H1 (cell line): ENCODE measurements around the gene TMEM200B. TPM values are rescaled to one million over a fixed set of nuclear protein-coding genes. Genes with fewer than 3 reads are reported as not detected.

Source experiments
- CTCF ChIA-PET: fragments of 300-600 bp; sonication (Branson Sonifier 250); formaldehyde crosslinking; loops from one replicate; lab custom pipeline; 2021; ENCODE audit not compliant: partially characterized antibody; lab: Charles Lee
- POLR2A ChIA-PET: fragments of 300-600 bp; sonication (Branson Sonifier 250); formaldehyde crosslinking; loops from one replicate; lab custom pipeline; 2021; ENCODE audit warnings: inconsistent platforms; ENCODE audit not compliant: partially characterized antibody; lab: Charles Lee
- DNase-seq, 2 experiments: peaks; one replicate each; pipeline versions ENCODE4 v3.0.0 to v3.0.0-alpha.2; 2010 to 2022; ENCODE audit warnings: low spot score in 2 of 2, low read depth in 1 of 2, mixed read lengths in 1 of 2
- FAIRE-seq: peaks from 2 replicates; lab custom pipeline; 2011; peaks lifted over from hg19 to GRCh38; lab: Jason Lieb, UNC
- H2AFZ ChIP-seq: 2 replicates; pipeline ENCODE4 v1.8.1; 2012; ENCODE audit warnings: low read length, inconsistent platforms
- H2AK5ac ChIP-seq: 2 replicates; pipeline ENCODE4 v1.6.1; 2013; ENCODE audit warnings: low read depth, low read length
- H2BK120ac ChIP-seq: replicated peaks from 2 replicates; pipeline ENCODE3; 2013; ENCODE audit warnings: low read depth, low read length, inconsistent platforms
- H2BK12ac ChIP-seq: 2 replicates; pipeline ENCODE4 v1.6.1; 2013; ENCODE audit warnings: low read depth, low read length
- H2BK15ac ChIP-seq: 2 replicates; pipeline ENCODE4 v1.6.1; 2013; ENCODE audit warnings: low read length
- H2BK20ac ChIP-seq: 2 replicates; pipeline ENCODE4 v1.6.1; 2013; ENCODE audit warnings: low read length
- H2BK5ac ChIP-seq: 2 replicates; pipeline ENCODE4 v1.6.1; 2013; ENCODE audit warnings: low read depth, low read length
- H3K14ac ChIP-seq: 2 replicates; pipeline ENCODE4 v1.6.1; 2013; ENCODE audit warnings: inconsistent platforms; ENCODE audit not compliant: insufficient read length
- H3K18ac ChIP-seq: 2 replicates; pipeline ENCODE4 v1.6.1; 2013; ENCODE audit warnings: low read length; ENCODE audit errors: extremely low read depth
- H3K23ac ChIP-seq: 2 replicates; pipeline ENCODE4 v1.6.1; 2013; ENCODE audit warnings: inconsistent platforms; ENCODE audit not compliant: insufficient read length
- H3K23me2 ChIP-seq: 2 replicates; pipeline ENCODE4 v1.6.1; 2013; ENCODE audit warnings: low read depth, low read length
- H3K27ac ChIP-seq: 2 replicates; pipeline ENCODE4 v1.6.1; 2011; ENCODE audit warnings: low read depth, low read length, inconsistent platforms
- H3K27me3 ChIP-seq, 4 experiments: replicated peaks in 1 of 4; 1 replicate in 1 of 4; 2 replicates in 3 of 4; pipeline versions ENCODE4 v1.6.1 to v1.8.1; 2011 to 2013; ENCODE audit warnings: low read length in 3 of 4, mild to moderate bottlenecking in 3 of 4, inconsistent platforms in 2 of 4, mixed read lengths in 2 of 4, moderate library complexity in 1 of 4; ENCODE audit not compliant: control insufficient read depth in 3 of 4, insufficient read depth in 3 of 4; ENCODE audit errors: extremely low read depth in 1 of 4
- H3K36me3 ChIP-seq, 4 experiments: 2 replicates each; pipeline versions ENCODE4 v1.6.1 to v1.8.1; 2011 to 2013; ENCODE audit warnings: mild to moderate bottlenecking in 4 of 4, low read length in 3 of 4, moderate library complexity in 2 of 4, control low read depth in 1 of 4, inconsistent platforms in 1 of 4; ENCODE audit not compliant: insufficient read depth in 4 of 4, control insufficient read depth in 2 of 4
- H3K4ac ChIP-seq: replicated peaks from 2 replicates; pipeline ENCODE3; 2013; ENCODE audit warnings: low read length, low read depth, mixed read lengths, inconsistent platforms; ENCODE audit not compliant: insufficient read length
- H3K4me1 ChIP-seq, 4 experiments: replicated peaks in 1 of 4; 1 replicate in 1 of 4; 2 replicates in 3 of 4; pipeline versions ENCODE4 v1.6.1 to v1.8.1; 2011 to 2013; ENCODE audit warnings: low read length in 3 of 4, inconsistent platforms in 2 of 4, mixed read lengths in 1 of 4; ENCODE audit not compliant: insufficient read depth in 4 of 4, control insufficient read depth in 3 of 4
- H3K4me2 ChIP-seq, 2 experiments: 2 replicates each; pipeline versions ENCODE4 v1.6.1 to v1.8.1; 2011 to 2013; ENCODE audit warnings: low read depth in 2 of 2, low read length in 2 of 2, control low read depth in 1 of 2, inconsistent platforms in 1 of 2, mild to moderate bottlenecking in 1 of 2; ENCODE audit not compliant: insufficient read depth in 1 of 2
- H3K4me3 ChIP-seq, 4 experiments: fragments of 200-600, 300-600 bp in 1 of 4; sonication (generic), shearing (Covaris generic), sonication (Bioruptor Twin) in 1 of 4; 2 replicates each; pipeline versions ENCODE4 v1.5.1 to v1.8.1; 2011 to 2016; ENCODE audit warnings: low read length in 4 of 4, low read depth in 3 of 4, control low read depth in 2 of 4, inconsistent platforms in 2 of 4, mild to moderate bottlenecking in 2 of 4, mixed read lengths in 1 of 4, moderate library complexity in 1 of 4; ENCODE audit not compliant: insufficient read depth in 2 of 4; ENCODE audit errors: extremely low read depth in 1 of 4
- H3K56ac ChIP-seq: replicated peaks from 2 replicates; pipeline ENCODE3; 2013; ENCODE audit warnings: low read depth, mild to moderate bottlenecking, mixed read lengths, low read length, inconsistent platforms; ENCODE audit not compliant: insufficient read length
- H3K79me1 ChIP-seq: 2 replicates; pipeline ENCODE4 v1.6.1; 2013; ENCODE audit warnings: low read depth, low read length, control low read depth
- H3K79me2 ChIP-seq, 2 experiments: 2 replicates each; pipeline versions ENCODE4 v1.6.1 to v1.8.1; 2012 to 2013; ENCODE audit warnings: low read length in 2 of 2, mild to moderate bottlenecking in 2 of 2, inconsistent platforms in 1 of 2; ENCODE audit not compliant: insufficient read depth in 2 of 2, control insufficient read depth in 1 of 2
- H3K9ac ChIP-seq, 4 experiments: replicated peaks in 1 of 4; 1 replicate in 1 of 4; 2 replicates in 3 of 4; pipeline versions ENCODE4 v1.6.1 to v1.8.1; 2011 to 2013; ENCODE audit warnings: low read depth in 3 of 4, low read length in 3 of 4, control low read depth in 2 of 4, mild to moderate bottlenecking in 2 of 4, moderate library complexity in 2 of 4, inconsistent platforms in 1 of 4; ENCODE audit errors: extremely low read depth in 1 of 4
- H3K9me3 ChIP-seq, 2 experiments: 2 replicates each; pipeline versions ENCODE4 v1.6.1 to v1.8.1; 2012 to 2013; ENCODE audit warnings: mild to moderate bottlenecking in 2 of 2, moderate library complexity in 2 of 2, control low read depth in 1 of 2, inconsistent platforms in 1 of 2, low read depth in 1 of 2, low read length in 1 of 2, mixed read lengths in 1 of 2; ENCODE audit not compliant: insufficient read depth in 2 of 2
- H4K20me1 ChIP-seq, 2 experiments: replicated peaks in 1 of 2; 2 replicates each; pipeline versions ENCODE3 to v1.8.1; 2011 to 2013; ENCODE audit warnings: inconsistent platforms in 2 of 2, low read length in 2 of 2, mild to moderate bottlenecking in 1 of 2; ENCODE audit not compliant: insufficient read depth in 2 of 2, control insufficient read depth in 1 of 2
- H4K5ac ChIP-seq: 2 replicates; pipeline ENCODE4 v1.6.1; 2013; ENCODE audit warnings: low read length, low read depth, mixed read lengths, inconsistent platforms; ENCODE audit not compliant: insufficient read length
- H4K8ac ChIP-seq: 2 replicates; pipeline ENCODE4 v1.8.0; 2013; ENCODE audit warnings: mild to moderate bottlenecking, moderate library complexity, low read length, inconsistent platforms; ENCODE audit not compliant: insufficient read depth; ENCODE audit errors: extremely low read depth
- H4K91ac ChIP-seq: replicated peaks from 2 replicates; pipeline ENCODE3; 2013; ENCODE audit warnings: low read length, mixed read lengths, inconsistent platforms; ENCODE audit not compliant: insufficient read length
- CBX8 ChIP-seq: fragments of 300-800, 300-1000 bp; sonication (generic); IDR thresholded peaks from 2 replicates; pipeline ENCODE4 v1.7.1; 2016; ENCODE audit warnings: low read depth, low read length, borderline replicate concordance
- CREB1 ChIP-seq: IDR thresholded peaks from 2 replicates; pipeline ENCODE4 v1.6.1; 2012; ENCODE audit warnings: inconsistent platforms
- HDAC6 ChIP-seq: IDR thresholded peaks from one replicate; pipeline ENCODE4 v1.7.1; 2012; ENCODE audit warnings: low read depth, mild to moderate bottlenecking, inconsistent platforms, low read length, moderate library complexity
- TEAD4 ChIP-seq: IDR thresholded peaks from 2 replicates; pipeline ENCODE4 v1.6.1; 2012; ENCODE audit warnings: low read depth, low read length, inconsistent platforms, mixed read lengths
- WGBS, 2 experiments: shearing (Covaris generic) in 1 of 2; methylation state at CpG; one replicate each; pipeline versions ENCODE4 v1.1.6 to v1.1.7; 2013 to 2015; ENCODE audit warnings: low lambda C conversion rate in 2 of 2, mixed read lengths in 2 of 2, inconsistent platforms in 1 of 2, low coverage in 1 of 2, missing lambda C conversion rate in 1 of 2; ENCODE audit not compliant: insufficient replicate concordance in 2 of 2, insufficient coverage in 1 of 2, insufficient read length in 1 of 2; ENCODE audit errors: extremely low coverage in 1 of 2, missing lambda C conversion rate in 1 of 2; 5-methylcytosine and 5-hydroxymethylcytosine counted together
- polyA plus RNA-seq, 7 experiments: library from polyadenylated mRNA; depleted of rRNA in 3 of 7; stranded (reverse) in 5 of 7; unstranded in 2 of 7; fragments of >200 nt in 5 of 7; fragments of 200-250 nt in 2 of 7; gene quantifications; 1 replicate in 5 of 7; 2 replicates in 1 of 7; 4 replicates in 1 of 7; pipeline versions ENCODE4 v1.2.1 to v1.2.3, GENCODE V29; 2011 to 2013; ENCODE audit warnings: missing spikeins in 2 of 7, mixed read lengths in 2 of 7
- total RNA-seq: library from RNA; stranded (reverse); fragmentation: NEBNext Ultra II Directional; extraction: Animal tissue kit (Norgen Biotek cat#: 25700); gene quantifications from 2 replicates; pipeline ENCODE4 v1.2.1, GENCODE V29; 2021

Gene TMEM200B
- total and polyA plus RNA-seq, 2 of the 8 experiments (the other 6 are each of a cell fraction or from before 2014, with no cell fraction given): 4.9 to 11.0 TPM

GRCh38 chr1:29166291-29166878 is 42.7 kb upstream of the TMEM200B start:
- peak; percentile 25; the same call in 1 of the 2 replicates for TF ChIP-seq TEAD4
- no peak for TF ChIP-seq CREB1
- TF ChIP-seq CBX8: no peak
- no peak for TF ChIP-seq HDAC6
- TF ChIP-seq, all 59 proteins: peak for 1
- FAIRE-seq: peak; percentile 13

More at GRCh38 chr1:29166291-29166878, 42.7 kb upstream of the TMEM200B start:
- Histone ChIP-seq H2BK20ac (peak overlapping the region; percentile 37; the same call in 1 of the 2 replicates), H3K4me2 (peak overlapping the region in 1 of 2 experiments; percentile 15; a peak in 1 of 4 replicates), H3K4me3 (no peak overlapping the region), H4K5ac (no peak overlapping the region), H4K8ac (no peak overlapping the region), H3K18ac (peak overlapping the region; percentile 26; the same call in 1 of the 2 replicates), H3K79me1 (peaks cover 4% of the 10 kb centered on the region), H3K14ac (no peak overlapping the region), H2BK12ac (peak overlapping the region; percentile 50; the same call in 1 of the 2 replicates), H3K9ac (no peak overlapping the region), H3K23ac (no peak overlapping the region), H2BK15ac (no peak overlapping the region), H4K91ac (no peak overlapping the region), H3K27me3 (no peaks in the 10 kb centered on the region), H3K23me2 (no peaks in the 10 kb centered on the region), H2AK5ac (peak overlapping the region; percentile 89), H3K4me1 (peaks cover 15 to 37% (median 23%) of the 10 kb centered on the region in 4 experiments), H3K36me3 (peaks cover 0 to 26% (median 0%) of the 10 kb centered on the region in 4 experiments; a peak in 2 of 8 replicates), H2BK120ac (no peak overlapping the region), H4K20me1 (peaks cover 2 to 18% of the 10 kb centered on the region in 2 experiments), H3K9me3 (no peaks in the 10 kb centered on the region), H3K56ac (no peak overlapping the region), H3K79me2 (peaks cover 17 to 88% of the 10 kb centered on the region in 2 experiments), H3K27ac (no peak overlapping the region), H2AFZ (no peak overlapping the region), H3K4ac (no peak overlapping the region), H2BK5ac (peak overlapping the region; percentile 82; the same call in 1 of the 2 replicates)
- POLR2A ChIA-PET: interaction anchor here (0.7 to 9.0 kb wide), 10 partner anchors 8 to 48 kb away, joined by 3 to 105 read pairs (median 4); partner anchors contain the start of gene SRSF4
- DNase-seq: no peak
- CTCF ChIA-PET: interaction anchor here (0.7 to 2.5 kb wide), 7 partner anchors 9 to 46 kb away, joined by 3 to 13 read pairs (median 5); partner anchors contain the start of gene SRSF4
- 80% methylated on average over 9 of the region's 9 CpGs; no CpG with 5 or more reads in 1 of the 2 experiments for WGBS, 2 experiments
